GM13976 (cell line): Measurements from ENCODE around the gene MICALL1.

ENCODE experiments used
- DNase-seq: peaks from one replicate; pipeline ENCODE4 v3.0.0; 2012; ENCODE audit warnings: low spot score
- CTCF ChIP-seq: IDR thresholded peaks from 2 replicates; pipeline ENCODE4 v1.5.1; 2012; ENCODE audit warnings: borderline replicate concordance, mild to moderate bottlenecking; ENCODE audit not compliant: insufficient read depth; ENCODE audit errors: extremely low read depth, missing control alignments, control extremely low read depth
- in situ Hi-C: fragments of 300-500 bp; cut with MboI; formaldehyde crosslinking; loops from one replicate; pipeline ENCODE4 v1.12.0; 2022; ENCODE audit warnings: low sequenced_read_pairs, mixed read lengths, inconsistent platforms; ENCODE audit not compliant: unreplicated experiment

MICALL1 gene

GRCh38 chr22:37923927-37924326 is 17.8 kb downstream of the MICALL1 start:
- in situ Hi-C loops, result no loop called here
- no peak for TF ChIP-seq CTCF
- DNase-seq, result no peak

- in situ Hi-C loops, result no loop called here
- TF ChIP-seq CTCF, result no peak
- DNase-seq, result no peak
Measured at GRCh38 chr22:37924386-37925065, 18.4 kb downstream of the MICALL1 start.

GRCh38 chr22:37925330-37925729 is 19.2 kb downstream of the MICALL1 start:
- in situ Hi-C loops, result no loop called here
- DNase-seq, result no peak
- no peak for TF ChIP-seq CTCF

- in situ Hi-C loops, result no loop called here
- no peak for TF ChIP-seq CTCF
- no peak for DNase-seq
Measured at GRCh38 chr22:37925767-37926166, 19.7 kb downstream of the MICALL1 start.

GRCh38 chr22:37926358-37926757 is 20.3 kb downstream of the MICALL1 start:
- no peak for TF ChIP-seq CTCF
- DNase-seq, result no peak
- in situ Hi-C loops, result no loop called here

- TF ChIP-seq CTCF, result no peak
- in situ Hi-C loops, result no loop called here
- DNase-seq, result no peak
Measured at GRCh38 chr22:37926771-37927636, 20.9 kb downstream of the MICALL1 start.

- no peak for TF ChIP-seq CTCF
- DNase-seq, result no peak
- in situ Hi-C loops, result no loop called here
Measured at GRCh38 chr22:37927637-37927936, 21.5 kb downstream of the MICALL1 start.
